ENCODE results near the gene SRGAP3. TPM values are rescaled to one million over a fixed set of nuclear protein-coding genes. Genes with fewer than 3 reads are reported as not detected.
A peak's percentile ranks its signal among the peaks of the same experiment; 100 is the strongest.

The SRGAP3 gene
- total RNA-seq, 2 experiments from 2014 or later: 2.8 to 3.2 TPM

- Mint-ChIP-seq H3K4me3 (no peak overlapping the region), H3K27ac (no peak overlapping the region), H3K36me3 (ENCODE audit: low read depth) (peaks cover 91% of the 10 kb centered on the region), H3K27me3 (no peaks in the 10 kb centered on the region), H3K4me1 (ENCODE audit: low read depth) (no peaks in the 10 kb centered on the region), H3K9me3 (peaks cover 5% of the 10 kb centered on the region)
- no peak for DNase-seq
- Histone ChIP-seq H3K9me3 (ENCODE audit: control insufficient read depth in 1 of 2, insufficient read depth in 1 of 2, low read length in 2 of 2) (peaks cover 0 to 4% of the 10 kb centered on the region in 2 experiments), H3K27me3 (ENCODE audit: control insufficient read depth in 1 of 2, insufficient read depth in 2 of 2, low read length in 2 of 2) (no peaks in the 10 kb centered on the region), H3K4me1 (ENCODE audit: insufficient read depth, low read length) (no peaks in the 10 kb centered on the region), H3K36me3 (ENCODE audit: insufficient read depth, low read length) (peaks cover 51% of the 10 kb centered on the region), H3K27ac (ENCODE audit: low read depth in 1 of 2, low read length in 2 of 2) (no peak overlapping the region), H3K4me3 (ENCODE audit: low read length) (no peak overlapping the region)
- no peak for ATAC-seq (ENCODE audit: poor library complexity)
- ChIA-PET CTCF (no interaction called here), POLR2A (no interaction called here)
- intact Hi-C loops (cut with DNase I, micrococcal nuclease): no loop called here
- no peak for TF ChIP-seq CTCF (IDR thresholded peaks at IDR 0.05)
These were observed 306.5 kb downstream of the SRGAP3 start for GRCh38 chr3:8942746-8943488.

- Histone ChIP-seq H3K27me3 (ENCODE audit: control insufficient read depth in 1 of 2, insufficient read depth in 2 of 2, low read length in 2 of 2) (no peaks in the 10 kb centered on the region), H3K9me3 (ENCODE audit: control insufficient read depth in 1 of 2, insufficient read depth in 1 of 2, low read length in 2 of 2) (peaks cover 0 to 4% of the 10 kb centered on the region in 2 experiments), H3K27ac (ENCODE audit: low read depth in 1 of 2, low read length in 2 of 2) (no peak overlapping the region), H3K36me3 (ENCODE audit: insufficient read depth, low read length) (peaks cover 50% of the 10 kb centered on the region), H3K4me3 (ENCODE audit: low read length) (no peak overlapping the region), H3K4me1 (ENCODE audit: insufficient read depth, low read length) (no peaks in the 10 kb centered on the region)
- ATAC-seq (ENCODE audit: poor library complexity): no peak
- peaks cover 91% of the 10 kb centered on the region for H3K36me3 Mint-ChIP-seq (ENCODE audit: low read depth)
- CTCF ChIA-PET: no interaction called here
- H3K27ac Mint-ChIP-seq: no peak overlapping the region
- POLR2A ChIA-PET: no interaction called here
- peaks cover 5% of the 10 kb centered on the region for H3K9me3 Mint-ChIP-seq
- no peak for DNase-seq
- no peak overlapping the region for H3K4me3 Mint-ChIP-seq
- H3K4me1 Mint-ChIP-seq (ENCODE audit: low read depth): no peaks in the 10 kb centered on the region
- intact Hi-C loops (cut with DNase I, micrococcal nuclease): no loop called here
- H3K27me3 Mint-ChIP-seq: no peaks in the 10 kb centered on the region
- TF ChIP-seq CTCF (IDR thresholded peaks at IDR 0.05): no peak
These were observed 307.3 kb downstream of the SRGAP3 start for GRCh38 chr3:8942115-8942514.

DNA sequence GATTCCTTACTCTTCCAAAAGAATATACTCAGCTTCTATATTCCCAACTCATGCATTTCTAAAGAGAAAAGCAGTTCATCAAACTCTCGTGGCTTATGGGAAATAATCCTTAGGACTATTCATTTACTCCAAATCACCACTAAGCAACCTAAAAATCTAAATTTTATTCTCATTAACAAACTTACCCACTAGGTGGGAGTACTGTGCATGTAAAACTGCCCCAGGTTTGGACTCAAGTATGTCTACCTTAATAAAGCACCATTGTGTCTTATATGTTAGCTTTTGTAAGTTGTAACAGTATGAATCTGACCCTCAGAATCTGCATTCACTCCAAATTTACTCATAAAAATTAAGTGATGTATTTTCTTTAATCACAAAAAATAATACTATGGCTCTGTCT, 311.4 kb downstream of the SRGAP3 start:
- Mint-ChIP-seq H3K4me1 (ENCODE audit: low read depth) (no peaks in the 10 kb centered on the region), H3K4me3 (no peak overlapping the region), H3K36me3 (ENCODE audit: low read depth) (peaks cover 71% of the 10 kb centered on the region), H3K27me3 (no peaks in the 10 kb centered on the region), H3K9me3 (no peaks in the 10 kb centered on the region), H3K27ac (no peak overlapping the region)
- Histone ChIP-seq H3K36me3 (ENCODE audit: insufficient read depth, low read length) (peaks cover 28% of the 10 kb centered on the region), H3K4me3 (ENCODE audit: low read length) (no peak overlapping the region), H3K27me3 (ENCODE audit: control insufficient read depth in 1 of 2, insufficient read depth in 2 of 2, low read length in 2 of 2) (no peaks in the 10 kb centered on the region), H3K27ac (ENCODE audit: low read depth in 1 of 2, low read length in 2 of 2) (no peak overlapping the region), H3K4me1 (ENCODE audit: insufficient read depth, low read length) (no peaks in the 10 kb centered on the region), H3K9me3 (ENCODE audit: control insufficient read depth in 1 of 2, insufficient read depth in 1 of 2, low read length in 2 of 2) (no peaks in the 10 kb centered on the region)
- DNase-seq (peak in 1 of 14 experiments; percentile 9), ATAC-seq (ENCODE audit: poor library complexity) (no peak)
- no peak for TF ChIP-seq CTCF (IDR thresholded peaks at IDR 0.05)
- ChIA-PET POLR2A (no interaction called here), CTCF (interaction anchor here (1.7 kb wide), 1 partner anchor 11 kb away, joined by 5 read pairs; no protein-coding TSS in a partner anchor)
- intact Hi-C loops (cut with DNase I, micrococcal nuclease): no loop called here
